Measurements from ENCODE around the gene SULT2B1. TPM values are rescaled to one million over a fixed set of nuclear protein-coding genes. Genes with fewer than 3 reads are reported as not detected.

The SULT2B1 gene
- total RNA-seq, 2 experiments from 2014 or later, result not detected

DNA sequence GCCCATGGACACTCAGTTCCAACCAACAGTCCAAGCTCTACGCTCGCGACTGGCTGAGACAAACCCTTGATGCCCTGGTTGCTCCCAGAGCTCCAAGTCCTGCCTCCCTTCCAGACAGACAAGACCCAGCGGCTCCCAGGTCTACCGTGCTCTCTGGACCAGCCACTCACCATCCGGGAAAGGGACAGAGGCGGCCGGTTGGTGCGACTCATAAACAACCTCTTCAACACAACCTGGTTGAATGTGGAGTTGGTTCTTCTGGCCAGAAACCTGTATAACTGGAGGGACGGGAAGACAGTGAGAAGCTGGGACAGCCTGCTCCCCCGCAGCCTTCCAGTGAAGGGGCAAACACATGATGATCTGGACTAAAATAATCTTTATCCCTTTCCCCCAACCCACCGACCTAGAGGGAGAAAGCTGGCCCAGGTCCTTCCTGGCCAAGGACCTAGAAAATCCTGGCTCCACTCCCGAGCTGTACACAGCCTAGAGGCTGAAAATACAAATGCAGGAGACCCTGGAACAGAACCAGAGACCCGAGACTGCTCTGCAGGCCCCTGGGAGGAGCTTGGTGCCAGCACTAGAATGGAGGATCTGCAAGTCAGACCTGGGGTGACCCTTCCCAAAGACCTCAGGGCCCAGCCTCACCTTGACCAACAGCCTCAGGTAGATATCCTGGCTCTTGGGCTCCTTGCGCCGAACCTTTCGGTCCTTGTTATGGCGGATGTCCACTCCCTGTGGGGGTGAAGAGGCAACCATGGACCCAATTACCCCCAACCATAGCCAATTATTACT, 65.4 kb downstream of the SULT2B1 start:
- H4K20me1 ChIP-seq (ENCODE audit: insufficient read depth, low read length), result peaks cover 27% of the 10 kb centered on the region
- TF ChIP-seq, protein P1, sequence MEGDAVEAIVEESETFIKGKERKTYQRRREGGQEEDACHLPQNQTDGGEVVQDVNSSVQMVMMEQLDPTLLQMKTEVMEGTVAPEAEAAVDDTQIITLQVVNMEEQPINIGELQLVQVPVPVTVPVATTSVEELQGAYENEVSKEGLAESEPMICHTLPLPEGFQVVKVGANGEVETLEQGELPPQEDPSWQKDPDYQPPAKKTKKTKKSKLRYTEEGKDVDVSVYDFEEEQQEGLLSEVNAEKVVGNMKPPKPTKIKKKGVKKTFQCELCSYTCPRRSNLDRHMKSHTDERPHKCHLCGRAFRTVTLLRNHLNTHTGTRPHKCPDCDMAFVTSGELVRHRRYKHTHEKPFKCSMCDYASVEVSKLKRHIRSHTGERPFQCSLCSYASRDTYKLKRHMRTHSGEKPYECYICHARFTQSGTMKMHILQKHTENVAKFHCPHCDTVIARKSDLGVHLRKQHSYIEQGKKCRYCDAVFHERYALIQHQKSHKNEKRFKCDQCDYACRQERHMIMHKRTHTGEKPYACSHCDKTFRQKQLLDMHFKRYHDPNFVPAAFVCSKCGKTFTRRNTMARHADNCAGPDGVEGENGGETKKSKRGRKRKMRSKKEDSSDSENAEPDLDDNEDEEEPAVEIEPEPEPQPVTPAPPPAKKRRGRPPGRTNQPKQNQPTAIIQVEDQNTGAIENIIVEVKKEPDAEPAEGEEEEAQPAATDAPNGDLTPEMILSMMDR (conservative IDR thresholded peaks at IDR 0.05; ENCODE audit: low read length), result no peak
- TF ChIP-seq EZH2phosphoT487 (IDR thresholded peaks at IDR 0.05; ENCODE audit: borderline replicate concordance, low read depth, low read length), result no peak
- H3K4me2 ChIP-seq (ENCODE audit: low read length), result peak overlapping the region; percentile 93
- peaks cover 41% of the 10 kb centered on the region for H3K79me2 ChIP-seq (ENCODE audit: insufficient read depth, low read depth, low read length)
- peak overlapping the region; percentile 88 for H3K4me3 ChIP-seq (ENCODE audit: low read depth, low read length, poor library complexity, severe bottlenecking)
- peaks cover 49% of the 10 kb centered on the region for H3K4me1 ChIP-seq (ENCODE audit: insufficient read depth, low read length, poor library complexity, severe bottlenecking)
- peak overlapping the region; percentile 72 for H3K27ac ChIP-seq (ENCODE audit: low read depth, low read length, poor library complexity, severe bottlenecking)
- ChIA-PET POLR2A (interaction anchor here (1.0 kb wide), 1 partner anchor 17 kb away, joined by 3 read pairs; no protein-coding TSS in a partner anchor), CTCF (ENCODE audit: unreplicated experiment) (no interaction called here)
- no peaks in the 10 kb centered on the region for H3K9me3 ChIP-seq (ENCODE audit: low read length)
- BruUV-seq (replicated peaks), result no TSS peak
- H3K36me3 ChIP-seq (ENCODE audit: insufficient read depth, low read length), result peaks cover 67% of the 10 kb centered on the region
- DNase-seq (ENCODE audit: low spot score), result no peak
- no peaks in the 10 kb centered on the region for H3K9me2 ChIP-seq (ENCODE audit: insufficient read depth, low read length)
- no peak overlapping the region for H2AFZ ChIP-seq (ENCODE audit: low read length)
- intact Hi-C loops (cut with micrococcal nuclease; ENCODE audit: unreplicated experiment), result no loop called here

DNA sequence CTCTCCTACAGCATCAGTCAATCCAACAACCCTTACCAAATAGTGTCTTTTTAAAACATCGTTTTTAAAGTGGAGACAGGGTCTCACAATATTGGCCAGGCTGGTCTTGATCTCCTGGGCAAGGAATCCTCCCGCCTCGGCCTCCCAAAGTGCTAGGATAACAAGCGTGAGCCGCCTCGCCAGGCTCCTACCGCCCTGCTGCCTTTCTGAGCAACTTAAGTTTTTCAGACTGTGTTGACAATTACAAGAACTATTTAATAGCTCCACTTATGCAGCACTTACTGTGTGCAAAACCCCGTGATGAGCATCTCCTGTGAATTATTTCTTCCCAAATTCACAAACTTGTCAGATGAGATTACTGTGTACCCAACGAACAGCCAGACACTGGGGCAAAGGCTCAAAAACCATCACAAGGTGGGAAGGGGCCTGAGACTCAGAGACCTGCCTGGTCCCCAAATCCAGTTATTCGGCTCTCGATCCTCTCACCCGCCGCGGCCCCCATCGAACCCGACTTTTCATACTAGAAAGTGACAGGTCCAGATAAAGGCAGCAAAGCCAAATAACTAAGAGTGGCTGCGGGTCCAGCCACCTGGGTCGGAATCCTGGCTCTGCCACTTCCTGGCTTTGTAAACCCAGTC, 66.4 kb downstream of the SULT2B1 start:
- H3K9me3 ChIP-seq (ENCODE audit: low read length), result no peaks in the 10 kb centered on the region
- no peak for DNase-seq (ENCODE audit: low spot score)
- peaks cover 27% of the 10 kb centered on the region for H4K20me1 ChIP-seq (ENCODE audit: insufficient read depth, low read length)
- H3K4me2 ChIP-seq (ENCODE audit: low read length), result peak overlapping the region; percentile 93
- BruUV-seq (replicated peaks), result TSS peak; percentile 92
- H2AFZ ChIP-seq (ENCODE audit: low read length), result no peak overlapping the region
- peak overlapping the region; percentile 72 for H3K27ac ChIP-seq (ENCODE audit: low read depth, low read length, poor library complexity, severe bottlenecking)
- TF ChIP-seq EZH2phosphoT487 (IDR thresholded peaks at IDR 0.05; ENCODE audit: borderline replicate concordance, low read depth, low read length), result no peak
- TF ChIP-seq, protein P1 (conservative IDR thresholded peaks at IDR 0.05; ENCODE audit: low read length), result no peak
- H3K79me2 ChIP-seq (ENCODE audit: insufficient read depth, low read depth, low read length), result peaks cover 41% of the 10 kb centered on the region
- H3K9me2 ChIP-seq (ENCODE audit: insufficient read depth, low read length), result no peaks in the 10 kb centered on the region
- peaks cover 55% of the 10 kb centered on the region for H3K4me1 ChIP-seq (ENCODE audit: insufficient read depth, low read length, poor library complexity, severe bottlenecking)
- H3K36me3 ChIP-seq (ENCODE audit: insufficient read depth, low read length), result peaks cover 61% of the 10 kb centered on the region
- ChIA-PET CTCF (ENCODE audit: unreplicated experiment) (interaction anchor here (0.6 kb wide), 2 partner anchors 251 to 310 kb away, joined by 3 to 4 read pairs; no protein-coding TSS in a partner anchor), POLR2A (interaction anchor here (0.6 to 1.3 kb wide), 2 partner anchors 15 to 369 kb away, joined by 4 to 6 read pairs; no protein-coding TSS in a partner anchor)
- peak overlapping the region; percentile 88 for H3K4me3 ChIP-seq (ENCODE audit: low read depth, low read length, poor library complexity, severe bottlenecking)
- intact Hi-C loops (cut with micrococcal nuclease; ENCODE audit: unreplicated experiment), result no loop called here
